CD4-positive, alpha-beta memory T cell (primary cell): ENCODE results near the gene SPTBN4. TPM values are rescaled to one million over a fixed set of nuclear protein-coding genes. Genes with fewer than 3 reads are reported as not detected.

Experiments used
- CTCF ChIA-PET: fragments of 350-600 bp; sonication (Branson Sonifier 250); formaldehyde crosslinking; loops from one replicate; lab custom pipeline; 2021; ENCODE audit warnings: inconsistent platforms; ENCODE audit not compliant: partially characterized antibody; lab: Charles Lee
- POLR2A ChIA-PET: fragments of 350-600 bp; sonication (Branson Sonifier 250); formaldehyde crosslinking; loops from one replicate; lab custom pipeline; 2021; ENCODE audit not compliant: partially characterized antibody; lab: Charles Lee
- DNase-seq, 5 donors: peaks; one replicate each; pipeline versions ENCODE4 v3.0.0 to v3.0.0-alpha.2; 2020 to 2022; ENCODE audit warnings: mixed read lengths in 1 of 5
- H3K27ac ChIP-seq: one replicate; pipeline ENCODE4 v1.7.0; 2013; ENCODE audit warnings: low read depth, low read length
- H3K27me3 ChIP-seq: 2 replicates; pipeline ENCODE4 v1.7.0; 2013; ENCODE audit warnings: mild to moderate bottlenecking, low read length, moderate library complexity; ENCODE audit not compliant: insufficient read depth
- H3K36me3 ChIP-seq: 2 replicates; pipeline ENCODE4 v1.7.0; 2013; ENCODE audit warnings: mild to moderate bottlenecking, low read length, moderate library complexity; ENCODE audit not compliant: insufficient read depth
- H3K4me1 ChIP-seq: 2 replicates; pipeline ENCODE4 v1.7.0; 2013; ENCODE audit warnings: mild to moderate bottlenecking, low read length, moderate library complexity; ENCODE audit not compliant: insufficient read depth
- H3K4me3 ChIP-seq, 2 donors: one replicate each; pipeline ENCODE4 v1.7.0; 2013; ENCODE audit warnings: low read length in 2 of 2, mild to moderate bottlenecking in 1 of 2
- H3K9me3 ChIP-seq, 2 donors: one replicate each; pipeline ENCODE4 v1.7.0; 2013; ENCODE audit warnings: low read length in 2 of 2, control low read depth in 1 of 2; ENCODE audit not compliant: control insufficient read depth in 1 of 2
- H3K27ac Mint-ChIP-seq, 7 donors: one replicate each; pipeline ENCODE4 v1.8.0; 2020 to 2021; ENCODE audit warnings: mixed read lengths in 7 of 7, mild to moderate bottlenecking in 6 of 7, inconsistent platforms in 3 of 7, moderate library complexity in 3 of 7
- H3K27me3 Mint-ChIP-seq, 2 donors: one replicate each; pipeline ENCODE4 v1.8.0; 2020 to 2021; ENCODE audit warnings: mixed read lengths in 2 of 2
- H3K36me3 Mint-ChIP-seq, 2 donors: one replicate each; pipeline ENCODE4 v1.8.0; 2020 to 2021; ENCODE audit warnings: mixed read lengths in 2 of 2, inconsistent platforms in 1 of 2, mild to moderate bottlenecking in 1 of 2
- H3K4me1 Mint-ChIP-seq, 4 donors: one replicate each; pipeline ENCODE4 v1.8.0; 2020 to 2021; ENCODE audit warnings: mixed read lengths in 4 of 4, mild to moderate bottlenecking in 1 of 4
- H3K4me3 Mint-ChIP-seq, 8 donors: one replicate each; pipeline ENCODE4 v1.8.0; 2020 to 2021; ENCODE audit warnings: mixed read lengths in 8 of 8, mild to moderate bottlenecking in 7 of 8, moderate library complexity in 6 of 8, inconsistent platforms in 3 of 8
- H3K9me3 Mint-ChIP-seq, 8 donors: one replicate each; pipeline ENCODE4 v1.8.0; 2020 to 2021; ENCODE audit warnings: mixed read lengths in 8 of 8, mild to moderate bottlenecking in 5 of 8, inconsistent platforms in 3 of 8, moderate library complexity in 1 of 8
- intact Hi-C: fragments of 100-400 bp; cut with micrococcal nuclease; formaldehyde crosslinking; loops from one replicate; pipeline ENCODE4 v1.15.1; 2023
- polyA plus RNA-seq, 2 donors: library from polyadenylated mRNA; unstranded; fragments of 300-500 nt; fragmentation: Illumina TruSeq; gene quantifications; one replicate each; pipeline ENCODE4 v1.2.3, GENCODE V29; 2021
- total RNA-seq, 2 experiments: library from RNA; stranded (reverse); gene quantifications; one replicate each; pipeline ENCODE4 v1.2.3, GENCODE V29; 2021

SPTBN4 gene
- total and polyA plus RNA-seq, 4 experiments from 2014 or later = 0.02 to 0.30 (median 0.17) TPM; not detected in 1

DNA sequence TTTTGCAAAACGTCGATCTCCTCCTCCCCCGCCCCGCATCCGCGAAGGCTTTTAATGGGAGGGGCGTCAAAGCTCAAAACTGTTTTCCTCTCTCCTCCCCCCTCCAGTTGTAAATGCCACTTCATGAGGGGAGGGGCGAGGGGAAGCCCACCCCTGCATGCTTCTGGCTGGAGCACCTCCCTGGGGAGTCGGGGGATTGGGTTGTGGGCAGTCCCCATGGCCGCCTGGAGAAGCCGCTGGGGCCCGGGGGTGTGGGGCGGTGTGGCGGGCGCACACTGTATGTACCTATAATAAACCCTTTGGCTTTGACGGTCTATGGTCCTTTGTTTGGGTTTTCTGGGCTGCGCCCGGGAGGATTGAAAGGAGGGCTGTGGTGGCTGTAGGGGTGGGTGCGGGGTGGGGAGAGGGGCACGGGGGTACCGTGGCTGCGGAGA, 109.4 kb downstream of the SPTBN4 start:
- peak overlapping the region; percentile 72 for H3K27ac ChIP-seq
- CTCF ChIA-PET = interaction anchor here (0.7 to 2.3 kb wide), 2 partner anchors 27 to 58 kb away, joined by 3 to 9 read pairs; no protein-coding TSS in a partner anchor
- DNase-seq = peak in 1 of 5 donors; percentile 63
- H3K9me3 Mint-ChIP-seq = peaks cover 0 to 2% (median 0%) of the 10 kb centered on the region in 8 donors
- peaks cover 12 to 31% (median 22%) of the 10 kb centered on the region in 4 donors for H3K4me1 Mint-ChIP-seq
- intact Hi-C loops = loop anchor here (1.0 kb wide), 3 partner anchors 29 to 111 kb away; partner anchors contain the start of gene BLVRB
- POLR2A ChIA-PET = interaction anchor here (0.6 to 1.4 kb wide), 6 partner anchors 21 to 972 kb away, joined by 3 to 5 read pairs (median 4); partner anchors contain the start of gene BLVRB
- H3K27me3 ChIP-seq = no peaks in the 10 kb centered on the region
- H3K27ac Mint-ChIP-seq = peak overlapping the region; percentile 87 to 94 (median 90)
- H3K36me3 ChIP-seq = peaks cover 22% of the 10 kb centered on the region
- H3K27me3 Mint-ChIP-seq = no peaks in the 10 kb centered on the region
- peaks cover 17 to 23% of the 10 kb centered on the region in 2 donors for H3K36me3 Mint-ChIP-seq
- H3K9me3 ChIP-seq = no peaks in the 10 kb centered on the region
- H3K4me3 Mint-ChIP-seq = peak overlapping the region; percentile 83 to 94 (median 91)
- peaks cover 24% of the 10 kb centered on the region for H3K4me1 ChIP-seq
- H3K4me3 ChIP-seq = peak overlapping the region; percentile 73 to 74

GRCh38 chr19:40576585-40577451, 110.0 kb downstream of the SPTBN4 start, which contains the start of gene SHKBP1:
Gene SHKBP1, plus strand, starts transcription at chr19:40576873. Its CDS starts 27 bp downstream, at chr19:40576900.
- POLR2A ChIA-PET = interaction anchor here (1.3 to 1.4 kb wide), 2 partner anchors 28 to 33 kb away, joined by 5 read pairs; no protein-coding TSS in a partner anchor
- intact Hi-C loops = loop anchor here (1.0 kb wide), 3 partner anchors 28 to 112 kb away; partner anchors contain the start of gene BLVRB
- no peaks in the 10 kb centered on the region for H3K9me3 ChIP-seq

DNA sequence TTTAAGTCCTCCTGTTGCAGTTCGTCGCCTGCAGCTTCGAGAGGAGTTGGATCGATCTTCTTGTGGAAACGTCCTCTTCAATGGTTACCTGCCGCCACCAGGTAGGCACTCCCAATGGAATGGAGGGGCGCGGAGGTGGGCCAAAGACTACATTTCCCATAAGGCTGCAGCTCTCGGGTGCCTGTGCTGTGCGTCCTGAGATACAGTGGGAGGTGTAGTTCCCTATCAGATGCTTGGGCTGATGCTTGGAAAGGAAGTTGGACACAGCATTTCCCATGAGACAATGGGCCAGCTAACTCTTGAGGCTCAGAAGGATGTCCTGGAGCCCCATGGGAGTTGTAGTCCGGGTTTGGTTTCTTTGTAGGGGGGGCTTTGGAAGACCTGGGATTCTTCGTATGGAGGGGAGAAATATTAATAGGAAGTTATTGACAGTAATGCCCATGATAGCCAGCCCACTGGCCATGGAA, 111.7 kb downstream of the SPTBN4 start:
- Mint-ChIP-seq H3K9me3 (peaks cover 0 to 2% (median 0%) of the 10 kb centered on the region in 8 donors), H3K4me1 (peaks cover 17 to 35% (median 24%) of the 10 kb centered on the region in 4 donors), H3K27me3 (no peaks in the 10 kb centered on the region), H3K36me3 (peaks cover 26 to 37% of the 10 kb centered on the region in 2 donors), H3K27ac (peak overlapping the region in 5 of 7 donors; percentile 37 to 86 (median 78)), H3K4me3 (peak overlapping the region; percentile 74 to 94 (median 90))
- Histone ChIP-seq H3K4me3 (peak overlapping the region in 1 of 2 donors; percentile 2), H3K4me1 (peaks cover 23% of the 10 kb centered on the region), H3K27ac (no peak overlapping the region), H3K9me3 (no peaks in the 10 kb centered on the region), H3K36me3 (peaks cover 40% of the 10 kb centered on the region), H3K27me3 (no peaks in the 10 kb centered on the region)
- intact Hi-C loops = no loop called here
- ChIA-PET CTCF (interaction anchor here (0.7 kb wide), 1 partner anchor 29 kb away, joined by 3 read pairs; no protein-coding TSS in a partner anchor), POLR2A (interaction anchor here (0.7 to 1.0 kb wide), 3 partner anchors 27 to 199 kb away, joined by 3 to 4 read pairs (median 4); partner anchors contain the start of gene RAB4B)
- DNase-seq = no peak

More at GRCh38 chr19:40576585-40577451, 110.0 kb downstream of the SPTBN4 start, which contains the start of gene SHKBP1:
- DNase-seq = peak; percentile 91 to 94 (median 92)
- peak within 1 kb of the TSS; percentile 72 for H3K27ac ChIP-seq
- H3K4me3 ChIP-seq = peak within 1 kb of the TSS; percentile 73 to 74
- peaks cover 25% of the 10 kb centered on the region for H3K36me3 ChIP-seq
- CTCF ChIA-PET = interaction anchor here (2.3 kb wide), 1 partner anchor 57 kb away, joined by 9 read pairs; no protein-coding TSS in a partner anchor
- Mint-ChIP-seq H3K27ac (peak within 1 kb of the TSS; percentile 87 to 96 (median 91)), H3K9me3 (peaks cover 0 to 2% (median 0%) of the 10 kb centered on the region in 8 donors), H3K27me3 (no peaks in the 10 kb centered on the region), H3K4me1 (peaks cover 14 to 31% (median 23%) of the 10 kb centered on the region in 4 donors), H3K4me3 (peak within 1 kb of the TSS; percentile 83 to 94 (median 91)), H3K36me3 (peaks cover 21 to 28% of the 10 kb centered on the region in 2 donors)
- peaks cover 23% of the 10 kb centered on the region for H3K4me1 ChIP-seq
- no peaks in the 10 kb centered on the region for H3K27me3 ChIP-seq

DNA sequence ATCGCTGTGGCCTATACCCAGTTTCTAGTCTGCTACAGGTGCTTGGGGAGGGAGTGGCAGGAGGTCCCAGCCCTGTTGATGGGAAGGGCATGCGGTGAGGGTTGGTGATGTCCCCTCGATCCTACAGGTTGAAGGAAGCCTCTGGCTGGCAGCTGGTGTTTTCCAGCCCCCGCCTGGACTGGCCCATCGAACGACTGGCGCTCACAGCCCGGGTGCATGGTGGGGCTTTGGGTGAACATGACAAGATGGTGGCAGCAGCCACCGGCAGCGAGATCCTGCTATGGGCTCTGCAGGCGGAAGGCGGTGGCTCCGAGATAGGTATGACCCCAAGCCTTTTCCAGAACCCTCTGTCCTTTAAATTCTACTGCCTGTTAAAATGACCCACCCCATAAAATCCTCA, 113.8 kb downstream of the SPTBN4 start:
- ChIA-PET POLR2A (interaction anchor here (1.5 kb wide), 1 partner anchor 10 kb away, joined by 4 read pairs; no protein-coding TSS in a partner anchor), CTCF (no interaction called here)
- H3K4me3 Mint-ChIP-seq = no peak overlapping the region
- H3K9me3 Mint-ChIP-seq = peaks cover 0 to 2% (median 0%) of the 10 kb centered on the region in 8 donors
- Histone ChIP-seq H3K27me3 (no peaks in the 10 kb centered on the region), H3K4me3 (no peak overlapping the region), H3K9me3 (no peaks in the 10 kb centered on the region), H3K27ac (no peak overlapping the region), H3K36me3 (peaks cover 47% of the 10 kb centered on the region), H3K4me1 (peaks cover 23% of the 10 kb centered on the region)
- intact Hi-C loops = no loop called here
- peaks cover 17 to 39% (median 27%) of the 10 kb centered on the region in 4 donors for H3K4me1 Mint-ChIP-seq
- no peak for DNase-seq
- H3K36me3 Mint-ChIP-seq = peaks cover 36 to 54% of the 10 kb centered on the region in 2 donors
- H3K27ac Mint-ChIP-seq = peak overlapping the region in 1 of 7 donors; percentile 51
- no peaks in the 10 kb centered on the region for H3K27me3 Mint-ChIP-seq

DNA sequence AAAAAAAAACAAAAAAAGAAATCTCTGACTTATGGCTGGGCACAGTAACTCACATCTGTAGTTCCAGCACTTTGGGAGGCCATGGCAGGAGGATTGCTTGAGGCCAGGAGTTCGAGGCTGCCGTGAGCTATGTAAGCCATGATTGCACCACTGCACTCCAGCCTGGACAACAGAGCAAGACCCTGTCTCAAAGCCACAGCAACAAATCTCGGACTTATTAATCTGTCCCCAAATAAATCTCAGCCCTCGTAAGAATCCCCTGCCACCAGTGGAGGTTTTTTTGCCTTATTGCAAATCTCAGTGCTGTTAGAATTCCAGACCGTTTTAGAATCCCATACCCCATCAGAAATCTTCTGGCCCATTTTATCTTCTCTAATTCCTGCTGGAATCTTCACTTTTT, 114.7 kb downstream of the SPTBN4 start:
- Mint-ChIP-seq H3K27ac (no peak overlapping the region), H3K27me3 (no peaks in the 10 kb centered on the region), H3K4me1 (peaks cover 18 to 31% (median 24%) of the 10 kb centered on the region in 4 donors), H3K9me3 (peaks cover 0 to 2% (median 0%) of the 10 kb centered on the region in 8 donors), H3K4me3 (no peak overlapping the region), H3K36me3 (peaks cover 43 to 61% of the 10 kb centered on the region in 2 donors)
- Histone ChIP-seq H3K9me3 (no peaks in the 10 kb centered on the region), H3K36me3 (peaks cover 56% of the 10 kb centered on the region), H3K4me1 (peaks cover 16% of the 10 kb centered on the region), H3K27me3 (no peaks in the 10 kb centered on the region), H3K27ac (no peak overlapping the region), H3K4me3 (no peak overlapping the region)
- ChIA-PET POLR2A (no interaction called here), CTCF (interaction anchor here (0.6 to 1.4 kb wide), 4 partner anchors 32 to 52 kb away, joined by 3 to 4 read pairs (median 3); no protein-coding TSS in a partner anchor)
- intact Hi-C loops = no loop called here
- no peak for DNase-seq

- no peak for DNase-seq
- Mint-ChIP-seq H3K36me3 (peaks cover 49 to 65% of the 10 kb centered on the region in 2 donors), H3K27me3 (no peaks in the 10 kb centered on the region), H3K9me3 (peaks cover 0 to 2% (median 0%) of the 10 kb centered on the region in 8 donors), H3K27ac (peak overlapping the region in 4 of 7 donors; percentile 15 to 44 (median 34)), H3K4me3 (no peak overlapping the region), H3K4me1 (peaks cover 19 to 25% (median 20%) of the 10 kb centered on the region in 4 donors)
- Histone ChIP-seq H3K36me3 (peaks cover 65% of the 10 kb centered on the region), H3K4me3 (no peak overlapping the region), H3K27me3 (no peaks in the 10 kb centered on the region), H3K9me3 (no peaks in the 10 kb centered on the region), H3K4me1 (peaks cover 14% of the 10 kb centered on the region), H3K27ac (no peak overlapping the region)
- ChIA-PET POLR2A (no interaction called here), CTCF (interaction anchor here (1.3 to 1.4 kb wide), 2 partner anchors 33 to 42 kb away, joined by 3 to 4 read pairs; no protein-coding TSS in a partner anchor)
- intact Hi-C loops = no loop called here
Measured at GRCh38 chr19:40582467-40582866, 115.7 kb downstream of the SPTBN4 start.
